ENCODE data around the gene CERS6. TPM values are rescaled to one million over a fixed set of nuclear protein-coding genes. Genes with fewer than 3 reads are reported as not detected.

The CERS6 gene
- polyA plus RNA-seq, 1 donor (not counting 4 experiments of a cell fraction or from before 2014, with no cell fraction given), result 19.5 TPM

- FAIRE-seq (no peak), DNase-seq (ENCODE audit: low read depth, low spot score) (no peak)
- Histone ChIP-seq H3K36me3 (ENCODE audit: control insufficient read depth in 2 of 2, extremely low read depth in 1 of 2, insufficient read depth in 2 of 2, low read length in 2 of 2) (no peaks in the 10 kb centered on the region), H3K4me1 (ENCODE audit: control insufficient read depth, extremely low read depth, insufficient read depth, low read length) (peaks cover 39% of the 10 kb centered on the region), H3K9me1 (ENCODE audit: control insufficient read depth, extremely low read depth, insufficient read depth, low read length) (no peaks in the 10 kb centered on the region), H3K27me3 (ENCODE audit: control insufficient read depth, extremely low read depth, insufficient read depth, low read length) (no peaks in the 10 kb centered on the region), H3K79me2 (ENCODE audit: control insufficient read depth, insufficient read depth, low read length) (peaks cover 67% of the 10 kb centered on the region), H3K4me3 (ENCODE audit: control insufficient read depth in 2 of 3, extremely low read depth in 1 of 3, insufficient read depth in 2 of 3, low read depth in 1 of 3, low read length in 3 of 3) (no peak overlapping the region), H4K20me1 (ENCODE audit: control insufficient read depth, extremely low read depth, insufficient read depth, low read length) (no peaks in the 10 kb centered on the region), H3K4me2 (ENCODE audit: control insufficient read depth, extremely low read depth, insufficient read depth, low read depth, low read length) (no peak overlapping the region), H3K27ac (ENCODE audit: control insufficient read depth, insufficient read depth, low read length) (no peak overlapping the region), H3K9ac (ENCODE audit: control insufficient read depth, extremely low read depth, insufficient read depth, low read length) (no peak overlapping the region), H3K9me3 (ENCODE audit: control insufficient read depth, low read depth, low read length) (peaks cover 2% of the 10 kb centered on the region), H2AFZ (ENCODE audit: control insufficient read depth, low read length) (no peak overlapping the region)
- TF ChIP-seq EZH2 (IDR thresholded peaks at IDR 0.05; ENCODE audit: low read length) (no peak), CTCF (optimal IDR thresholded peaks at IDR 0.05 in 1 of 3, IDR thresholded peaks at IDR 0.05 in 1 of 3, conservative IDR thresholded peaks at IDR 0.05 in 1 of 3; ENCODE audit: extremely low read depth in 1 of 3, insufficient read depth in 2 of 3, low read length in 3 of 3) (no peak)
- dilution Hi-C loops (cut with MboI; ENCODE audit: extremely low pct_ligation_motif_present, low sequenced_read_pairs), result no loop called here
Measured at GRCh38 chr2:168539945-168540344, 83.9 kb downstream of the CERS6 start.

- H3K4me1 ChIP-seq (ENCODE audit: control insufficient read depth, extremely low read depth, insufficient read depth, low read length), result peaks cover 49% of the 10 kb centered on the region
- peaks cover 2% of the 10 kb centered on the region for H3K9me3 ChIP-seq (ENCODE audit: control insufficient read depth, low read depth, low read length)
- TF ChIP-seq CTCF (optimal IDR thresholded peaks at IDR 0.05 in 1 of 3, IDR thresholded peaks at IDR 0.05 in 1 of 3, conservative IDR thresholded peaks at IDR 0.05 in 1 of 3; ENCODE audit: extremely low read depth in 1 of 3, insufficient read depth in 2 of 3, low read length in 3 of 3) (no peak), EZH2 (IDR thresholded peaks at IDR 0.05; ENCODE audit: low read length) (no peak)
- H4K20me1 ChIP-seq (ENCODE audit: control insufficient read depth, extremely low read depth, insufficient read depth, low read length), result no peaks in the 10 kb centered on the region
- dilution Hi-C loops (cut with MboI; ENCODE audit: extremely low pct_ligation_motif_present, low sequenced_read_pairs), result no loop called here
- H3K9ac ChIP-seq (ENCODE audit: control insufficient read depth, extremely low read depth, insufficient read depth, low read length), result no peak overlapping the region
- H3K27me3 ChIP-seq (ENCODE audit: control insufficient read depth, extremely low read depth, insufficient read depth, low read length), result no peaks in the 10 kb centered on the region
- H2AFZ ChIP-seq (ENCODE audit: control insufficient read depth, low read length), result no peak overlapping the region
- no peaks in the 10 kb centered on the region for H3K9me1 ChIP-seq (ENCODE audit: control insufficient read depth, extremely low read depth, insufficient read depth, low read length)
- no peak overlapping the region for H3K27ac ChIP-seq (ENCODE audit: control insufficient read depth, insufficient read depth, low read length)
- no peak overlapping the region for H3K4me3 ChIP-seq (ENCODE audit: control insufficient read depth in 2 of 3, extremely low read depth in 1 of 3, insufficient read depth in 2 of 3, low read depth in 1 of 3, low read length in 3 of 3)
- H3K4me2 ChIP-seq (ENCODE audit: control insufficient read depth, extremely low read depth, insufficient read depth, low read depth, low read length), result no peak overlapping the region
- no peaks in the 10 kb centered on the region for H3K36me3 ChIP-seq (ENCODE audit: control insufficient read depth in 2 of 2, extremely low read depth in 1 of 2, insufficient read depth in 2 of 2, low read length in 2 of 2)
- H3K79me2 ChIP-seq (ENCODE audit: control insufficient read depth, insufficient read depth, low read length), result peaks cover 64% of the 10 kb centered on the region
- DNase-seq (ENCODE audit: low read depth, low spot score) (no peak), FAIRE-seq (no peak)
Measured at GRCh38 chr2:168541858-168542257, 85.8 kb downstream of the CERS6 start.
